Aorta (tissue), 5 donors: ENCODE measurements around the gene OR10W1. TPM values are rescaled to one million over a fixed set of nuclear protein-coding genes. Genes with fewer than 3 reads are reported as not detected.

ENCODE experiments used
- ATAC-seq: fragments of 200-7000 bp; cut with Tn5 transposase; one replicate; pipeline ENCODE4 v1.9.1; 2022; ENCODE audit warnings: moderate library complexity; ENCODE audit not compliant: low FRiP score
- DNase-seq, 2 donors: peaks; one replicate each; pipeline ENCODE4 v3.0.0-alpha.2; 2020
- H3K27ac ChIP-seq, 2 donors: one replicate each; pipeline ENCODE4 v1.5.1; 2013; ENCODE audit warnings: low read length in 2 of 2, mild to moderate bottlenecking in 2 of 2, moderate library complexity in 2 of 2, control low read depth in 1 of 2, inconsistent platforms in 1 of 2, low read depth in 1 of 2
- H3K27me3 ChIP-seq, 2 donors: one replicate each; pipeline ENCODE4 v1.6.1; 2013; ENCODE audit warnings: control low read depth in 1 of 2, low read length in 1 of 2, mild to moderate bottlenecking in 1 of 2, moderate library complexity in 1 of 2; ENCODE audit not compliant: insufficient read depth in 2 of 2, control insufficient read depth in 1 of 2
- H3K36me3 ChIP-seq, 2 donors: one replicate each; pipeline ENCODE4 v1.6.1; 2013; ENCODE audit warnings: control low read depth in 1 of 2, low read length in 1 of 2, mild to moderate bottlenecking in 1 of 2; ENCODE audit not compliant: insufficient read depth in 2 of 2, control insufficient read depth in 1 of 2
- H3K4me1 ChIP-seq, 2 donors: one replicate each; pipeline ENCODE4 v1.6.1; 2013; ENCODE audit warnings: low read length in 2 of 2, control low read depth in 1 of 2, mild to moderate bottlenecking in 1 of 2, moderate library complexity in 1 of 2; ENCODE audit not compliant: insufficient read depth in 2 of 2, control insufficient read depth in 1 of 2
- H3K4me3 ChIP-seq, 2 donors: one replicate each; pipeline ENCODE4 v1.5.1; 2013; ENCODE audit warnings: low read length in 2 of 2, control low read depth in 1 of 2, mild to moderate bottlenecking in 1 of 2
- H3K9me3 ChIP-seq: one replicate; pipeline ENCODE4 v1.6.1; 2013; ENCODE audit warnings: mild to moderate bottlenecking, low read length; ENCODE audit not compliant: control insufficient read depth
- WGBS, 2 donors: extraction: QIAGEN DNeasy Blood & Tissue Kit; methylation state at CpG; one replicate each; pipeline ENCODE4 v1.1.7; 2013; 5-methylcytosine and 5-hydroxymethylcytosine counted together
- intact Hi-C, 2 donors: fragments of 100-400 bp; cut with DNase I; formaldehyde crosslinking; loops; one replicate each; pipeline versions ENCODE4 v1.14.2 to v1.15.0; 2022
- long read RNA-seq, 2 donors: library from polyadenylated mRNA; unstranded; transcript quantifications; one replicate each; pipeline ENCODE4 v2.0.0, GENCODE V29; 2020 to 2021
- polyA plus RNA-seq, 2 donors: library from polyadenylated mRNA; stranded (reverse); fragments of 200-250 nt; gene quantifications; one replicate each; pipeline ENCODE4 v1.2.3, GENCODE V29; 2013
- total RNA-seq, 2 donors: library from RNA; stranded (reverse); fragmentation: NEBNext Ultra II Directional; extraction: Animal tissue kit (Norgen Biotek cat#: 25700); gene quantifications; one replicate each; pipeline ENCODE4 v1.2.1, GENCODE V29; 2021
- donor health status: healthy with polysubstance abuse.
- donor health status: Bipolar disorder and iron deficiency.
- donor health status: DM: no; HTN: no; CAD: no.
- donor health status: DM: no; HTN: no; CAD: no.
- donor health status: DM: yes; HTN: yes; CAD: no.

OR10W1 gene
- total RNA-seq (not detected), polyA plus RNA-seq (not detected)
- long read RNA-seq, donor 1: 0 reads
- long read RNA-seq, donor 2: 0 reads

GRCh38 chr11:58268142-58268541 lies at the start of gene OR10W1:
TSS of gene OR10W1 (minus strand) at chr11:58268260. CDS start at chr11:58267858, 402 bp downstream.
- ATAC-seq (no peak), DNase-seq (no peak)
- no peak within 1 kb of the TSS for H3K27ac ChIP-seq
- H3K4me1 ChIP-seq: no peaks in the 10 kb centered on the region
- H3K36me3 ChIP-seq: no peaks in the 10 kb centered on the region
- no peak within 1 kb of the TSS for H3K4me3 ChIP-seq
- no peaks in the 10 kb centered on the region for H3K27me3 ChIP-seq
- H3K9me3 ChIP-seq: no peaks in the 10 kb centered on the region
- intact Hi-C loops: no loop called here
- 85 to 87% methylated on average over 2 of the region's 2 CpGs for WGBS, 2 donors

GRCh38 chr11:58316142-58316541 lies 48.1 kb upstream of the OR10W1 start:
- WGBS, 2 donors: 64 to 70% methylated on average over 2 of the region's 2 CpGs
- Histone ChIP-seq H3K36me3 (no peaks in the 10 kb centered on the region), H3K4me1 (no peaks in the 10 kb centered on the region), H3K9me3 (no peaks in the 10 kb centered on the region), H3K27ac (no peak overlapping the region), H3K27me3 (no peaks in the 10 kb centered on the region), H3K4me3 (no peak overlapping the region)
- ATAC-seq (no peak), DNase-seq (no peak)
- intact Hi-C loops: no loop called here

GRCh38 chr11:58301576-58301975 lies 33.5 kb upstream of the OR10W1 start:
- WGBS, 2 donors: 84 to 89% methylated on average over 2 of the region's 2 CpGs
- Histone ChIP-seq H3K27me3 (no peaks in the 10 kb centered on the region), H3K4me1 (no peaks in the 10 kb centered on the region), H3K4me3 (no peak overlapping the region), H3K9me3 (no peaks in the 10 kb centered on the region), H3K27ac (no peak overlapping the region), H3K36me3 (no peaks in the 10 kb centered on the region)
- DNase-seq (no peak), ATAC-seq (no peak)
- intact Hi-C loops: no loop called here

- no peak overlapping the region for H3K4me3 ChIP-seq
- no peak for DNase-seq
- 90 to 93% methylated on average over 21 of the region's 21 CpGs for WGBS, 2 donors
- H3K27ac ChIP-seq: no peak overlapping the region
- intact Hi-C loops: no loop called here
- H3K4me1 ChIP-seq: no peaks in the 10 kb centered on the region
- H3K27me3 ChIP-seq: no peaks in the 10 kb centered on the region
- H3K36me3 ChIP-seq: no peaks in the 10 kb centered on the region
- H3K9me3 ChIP-seq: no peaks in the 10 kb centered on the region
- peak; percentile 26 for ATAC-seq
Measured at GRCh38 chr11:58292017-58292416, 24.0 kb upstream of the OR10W1 start.

GRCh38 chr11:58289266-58289665 lies 21.2 kb upstream of the OR10W1 start:
- Histone ChIP-seq H3K27me3 (no peaks in the 10 kb centered on the region), H3K9me3 (no peaks in the 10 kb centered on the region), H3K36me3 (no peaks in the 10 kb centered on the region), H3K4me3 (no peak overlapping the region), H3K4me1 (no peaks in the 10 kb centered on the region), H3K27ac (no peak overlapping the region)
- no peak for DNase-seq
- WGBS, 2 donors: 53 to 66% methylated on average over 4 of the region's 4 CpGs
- ATAC-seq: no peak
- intact Hi-C loops: loop anchor here in 1 of 2 donors (10.0 kb wide), 1 partner anchor 734 kb away; no protein-coding TSS in a partner anchor

- H3K36me3 ChIP-seq: no peaks in the 10 kb centered on the region
- intact Hi-C loops: loop anchor here in 1 of 2 donors (10.0 kb wide), 1 partner anchor 731 kb away; no protein-coding TSS in a partner anchor
- DNase-seq (no peak), ATAC-seq (no peak)
- WGBS, 2 donors: 5 to 6% methylated on average over 1 of the region's 1 CpG
- H3K4me1 ChIP-seq: no peaks in the 10 kb centered on the region
- no peak overlapping the region for H3K27ac ChIP-seq
- no peak overlapping the region for H3K4me3 ChIP-seq
- H3K9me3 ChIP-seq: no peaks in the 10 kb centered on the region
- no peaks in the 10 kb centered on the region for H3K27me3 ChIP-seq
Measured at GRCh38 chr11:58286249-58286648, 18.2 kb upstream of the OR10W1 start.

GRCh38 chr11:58285483-58286040 lies 17.5 kb upstream of the OR10W1 start:
- DNase-seq: no peak
- no peaks in the 10 kb centered on the region for H3K9me3 ChIP-seq

GRCh38 chr11:58276151-58276550 lies 8.1 kb upstream of the OR10W1 start:
- 23 to 28% methylated on average over 1 of the region's 1 CpG for WGBS, 2 donors
- no peaks in the 10 kb centered on the region for H3K4me1 ChIP-seq
- H3K36me3 ChIP-seq: no peaks in the 10 kb centered on the region
- no peak overlapping the region for H3K27ac ChIP-seq
- ATAC-seq (no peak), DNase-seq (no peak)
- H3K27me3 ChIP-seq: no peaks in the 10 kb centered on the region
- H3K9me3 ChIP-seq: no peaks in the 10 kb centered on the region
- no peak overlapping the region for H3K4me3 ChIP-seq
- intact Hi-C loops: no loop called here

More at GRCh38 chr11:58285483-58286040, 17.5 kb upstream of the OR10W1 start:
- no peak for ATAC-seq
- Histone ChIP-seq H3K36me3 (no peaks in the 10 kb centered on the region), H3K4me3 (no peak overlapping the region), H3K27ac (no peak overlapping the region), H3K27me3 (no peaks in the 10 kb centered on the region), H3K4me1 (no peaks in the 10 kb centered on the region)
- intact Hi-C loops: loop anchor here in 1 of 2 donors (10.0 kb wide), 1 partner anchor 731 kb away; no protein-coding TSS in a partner anchor
- 76 to 81% methylated on average over 5 of the region's 5 CpGs for WGBS, 2 donors

- Histone ChIP-seq H3K36me3 (no peaks in the 10 kb centered on the region), H3K4me3 (no peak overlapping the region), H3K27ac (no peak overlapping the region), H3K27me3 (no peaks in the 10 kb centered on the region), H3K4me1 (no peaks in the 10 kb centered on the region), H3K9me3 (no peaks in the 10 kb centered on the region)
- no peak for DNase-seq
- 57 to 63% methylated on average over 2 of the region's 2 CpGs for WGBS, 2 donors
- intact Hi-C loops: no loop called here
- ATAC-seq: no peak
Measured at GRCh38 chr11:58275002-58275401, 6.9 kb upstream of the OR10W1 start.
